Endometrium (tissue), 2 donors: ENCODE results near the gene SYMPK.
"Not testable (repeated sequence)": the region's sequence is repeated elsewhere in the genome, so short reads cannot be mapped to it uniquely, and the experiment has no call there.

ENCODE experiments used
- FAIRE-seq: peaks from 2 replicates; lab custom pipeline; 2012; peaks lifted over from hg19 to GRCh38; lab: Jason Lieb, UNC
- donor health status: control.
- donor health status: control.

The SYMPK gene

GRCh38 chr19:45804140-45804958, 58.6 kb downstream of the SYMPK start:
- no peak for FAIRE-seq

- FAIRE-seq = no peak
These were observed 61.3 kb downstream of the SYMPK start for GRCh38 chr19:45801603-45802175.

DNA sequence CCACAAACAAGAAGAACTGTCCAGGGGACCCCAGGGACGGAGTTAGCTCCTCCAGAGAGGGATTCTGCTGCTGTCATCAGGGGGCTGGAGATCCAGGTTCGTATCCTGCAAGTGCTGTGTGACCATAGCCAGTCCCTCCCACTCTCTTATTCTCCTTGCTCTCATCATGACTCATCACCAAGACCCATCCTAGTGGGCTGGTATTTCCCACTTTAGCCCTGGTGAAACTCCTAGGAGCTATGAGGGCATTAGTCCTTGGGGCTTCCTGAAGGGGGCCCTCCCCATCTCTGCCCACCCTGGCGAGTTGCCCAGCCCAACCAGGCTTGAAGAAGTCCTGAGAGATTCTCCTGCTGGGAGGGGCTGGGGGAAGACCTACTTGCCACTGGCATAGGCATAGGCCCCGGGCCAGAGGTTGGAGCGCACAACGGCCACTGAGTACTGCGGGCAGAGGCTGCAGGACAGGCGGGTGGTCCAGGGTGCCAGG, 62.8 kb downstream of the SYMPK start:
- no peak for FAIRE-seq

- FAIRE-seq = not testable (repeated sequence)
These were observed 63.4 kb downstream of the SYMPK start for GRCh38 chr19:45799541-45799940.

- no peak for FAIRE-seq
These were observed 63.9 kb downstream of the SYMPK start for GRCh38 chr19:45798995-45799517.

GRCh38 chr19:45794627-45795026, 68.3 kb downstream of the SYMPK start:
- no peak for FAIRE-seq

DNA sequence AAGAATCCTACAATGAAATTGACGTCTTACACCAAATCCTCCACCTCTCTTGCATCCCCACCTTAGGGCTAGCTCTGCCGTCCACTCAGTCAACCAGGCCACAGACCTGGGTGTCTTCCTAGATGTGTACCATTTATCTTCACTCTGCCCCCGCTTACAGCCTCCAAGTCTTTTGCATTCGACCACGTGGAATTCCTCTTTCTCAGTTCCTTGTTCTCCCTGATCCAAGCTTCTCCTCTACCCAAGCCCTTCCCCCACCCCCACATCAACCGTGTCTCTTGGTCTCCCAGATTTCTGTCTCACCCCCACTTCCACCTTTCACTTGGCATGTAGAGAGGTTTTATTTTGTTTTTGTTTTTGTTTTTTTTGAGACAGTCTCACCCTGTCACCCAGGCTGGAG, 69.1 kb downstream of the SYMPK start:
- FAIRE-seq = no peak

DNA sequence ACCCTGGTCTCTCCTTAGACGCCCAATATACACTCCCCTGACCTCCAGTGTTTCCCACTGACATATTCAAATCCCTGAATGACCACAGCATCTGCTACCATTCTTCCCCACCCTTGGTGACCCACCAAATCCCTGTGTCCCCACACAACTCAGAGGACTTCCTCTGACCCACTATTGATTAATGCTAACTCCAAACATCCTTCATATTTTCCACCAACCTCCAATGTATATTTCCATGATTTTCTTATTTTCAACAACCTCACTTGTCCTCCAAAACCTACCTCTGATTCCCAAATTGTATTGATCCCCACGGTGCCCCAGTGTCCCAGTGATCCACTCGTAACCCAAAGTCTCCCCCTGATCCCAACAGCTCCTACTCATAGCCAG, 69.8 kb downstream of the SYMPK start:
- FAIRE-seq = no peak

- FAIRE-seq = peak; percentile 93
These were observed 70.3 kb downstream of the SYMPK start, which contains the start of gene DMWD for GRCh38 chr19:45792470-45793177. Gene DMWD (minus strand): TSS chr19:45792845. CDS start chr19:45792756, 89 bp downstream.

DNA sequence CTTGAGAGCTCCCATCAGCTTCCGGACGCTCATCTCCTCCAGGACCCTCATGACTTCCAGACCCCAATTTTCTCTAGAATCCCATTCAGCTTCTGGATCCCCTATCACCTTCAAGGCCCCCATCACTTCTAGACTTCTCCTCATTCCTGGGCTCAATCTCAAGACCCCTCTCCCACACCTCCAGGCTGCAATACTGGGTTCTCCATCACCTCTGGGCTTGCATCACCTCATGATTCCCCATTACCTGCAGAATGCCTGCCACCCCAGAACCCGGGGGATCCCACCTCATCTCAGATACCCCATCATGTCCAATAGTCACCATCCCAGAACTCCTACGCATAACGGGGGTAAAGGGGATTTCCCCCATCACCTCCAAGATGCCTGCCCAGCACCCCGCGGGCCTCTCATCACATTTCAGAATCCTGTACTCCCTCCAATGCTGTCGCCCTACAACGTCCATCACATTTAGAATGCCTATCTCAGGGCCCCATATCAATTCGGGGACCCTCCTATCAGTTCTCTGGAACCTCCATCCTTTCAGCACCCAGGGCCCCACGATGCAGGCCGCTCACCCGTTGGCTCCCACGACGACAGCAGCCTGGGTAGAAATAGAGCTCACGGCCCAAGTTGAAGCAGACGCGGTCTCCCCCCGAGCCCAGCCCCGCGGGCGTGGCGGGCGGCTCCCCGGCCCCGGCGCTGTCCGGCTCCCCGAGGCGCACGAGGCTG, 71.0 kb downstream of the SYMPK start:
- no peak for FAIRE-seq

DNA sequence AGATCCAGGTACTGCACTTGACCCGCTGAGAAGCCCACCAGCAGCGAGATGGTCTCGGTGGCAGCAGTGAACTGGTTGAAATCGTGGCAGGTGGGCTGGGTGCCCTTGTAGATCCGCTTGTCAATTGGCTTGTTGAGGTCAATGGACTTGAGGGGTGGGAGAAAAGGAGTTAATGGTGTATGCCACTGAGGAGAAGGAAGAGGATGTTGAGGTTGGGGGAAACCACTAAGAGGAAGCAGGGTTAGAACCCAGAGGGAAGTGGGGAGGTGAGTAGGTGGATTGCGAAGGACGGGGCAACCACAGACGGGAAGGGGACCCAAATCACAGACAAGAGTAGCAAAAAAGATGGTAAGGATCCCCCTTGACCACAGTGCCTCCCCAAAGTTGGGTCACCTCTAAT, 72.0 kb downstream of the SYMPK start:
- no peak for FAIRE-seq

DNA sequence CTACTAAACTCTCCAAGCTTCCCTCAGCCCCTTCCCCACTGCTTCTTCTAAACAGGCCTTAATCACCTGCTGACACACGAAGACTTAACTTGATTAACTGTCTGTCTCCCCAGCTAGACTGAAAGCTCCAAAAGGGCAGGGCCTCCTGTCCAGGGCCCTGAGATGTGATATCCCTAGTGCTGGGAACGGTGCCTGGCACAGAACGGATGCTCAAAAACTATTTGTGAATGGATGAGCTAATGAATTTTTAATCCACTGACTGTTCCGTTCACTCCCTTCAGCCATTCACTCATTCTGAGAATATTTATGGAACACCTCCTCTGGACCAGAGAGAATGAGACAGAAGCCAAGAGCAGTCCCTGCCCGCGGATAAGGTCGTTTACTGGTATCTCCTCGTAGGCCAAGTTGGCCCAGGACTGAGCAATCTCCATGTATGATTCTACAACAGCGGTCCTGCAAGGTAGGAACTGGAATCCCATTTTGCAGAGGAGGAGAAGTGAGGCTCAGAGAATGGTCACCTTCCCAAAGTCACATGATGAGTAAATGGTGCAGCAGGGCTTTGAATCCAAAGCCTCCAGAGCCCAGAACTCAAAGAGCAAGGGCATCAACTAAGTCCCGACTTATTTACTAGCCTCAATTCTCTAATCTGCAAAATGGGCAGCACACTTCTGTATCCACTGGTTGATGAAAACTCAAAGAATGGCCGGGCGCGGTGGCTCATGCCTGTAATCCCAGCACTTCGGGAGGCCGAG, 73.7 kb downstream of the SYMPK start:
- no peak for FAIRE-seq

DNA sequence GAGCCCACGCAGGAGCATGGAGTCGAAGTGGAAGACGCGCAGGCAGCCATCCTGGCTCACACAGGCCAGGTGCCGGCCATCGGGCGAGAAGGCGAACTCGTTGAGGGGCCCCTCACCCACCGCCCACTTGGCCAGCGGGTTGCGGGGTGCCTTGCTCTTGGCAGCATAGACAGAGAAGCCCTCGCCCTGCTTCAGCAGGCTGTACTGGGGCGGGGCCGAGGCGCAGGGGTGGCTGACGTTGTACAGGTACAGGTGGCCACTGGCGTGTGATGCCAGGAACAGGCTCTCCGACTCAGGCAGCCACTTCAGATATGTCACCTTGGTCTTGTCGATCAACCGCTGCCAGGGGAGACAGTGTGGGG, 76.4 kb downstream of the SYMPK start:
- FAIRE-seq = no peak

GRCh38 chr19:45785781-45786532, 77.0 kb downstream of the SYMPK start:
- no peak for FAIRE-seq

DNA sequence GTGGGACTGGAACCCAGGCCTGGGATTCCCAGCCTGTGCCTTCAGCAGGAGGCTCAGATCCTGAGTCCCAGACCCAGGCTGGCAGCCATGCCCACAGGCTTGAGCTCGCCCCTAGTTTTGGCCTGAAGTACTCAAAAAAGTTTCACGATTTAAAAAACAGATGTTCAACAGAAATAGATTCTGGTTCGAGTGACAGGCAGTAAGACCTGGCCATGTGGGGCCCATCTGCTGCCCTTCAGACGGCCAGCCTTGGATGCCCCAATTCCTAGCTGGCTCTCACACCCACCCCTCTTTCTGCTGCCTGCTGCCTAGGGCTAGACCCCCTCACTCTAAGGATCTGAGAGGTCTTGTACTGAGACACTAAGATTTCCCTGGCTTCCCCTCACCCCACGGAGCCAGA, 77.8 kb downstream of the SYMPK start:
- FAIRE-seq = no peak

DNA sequence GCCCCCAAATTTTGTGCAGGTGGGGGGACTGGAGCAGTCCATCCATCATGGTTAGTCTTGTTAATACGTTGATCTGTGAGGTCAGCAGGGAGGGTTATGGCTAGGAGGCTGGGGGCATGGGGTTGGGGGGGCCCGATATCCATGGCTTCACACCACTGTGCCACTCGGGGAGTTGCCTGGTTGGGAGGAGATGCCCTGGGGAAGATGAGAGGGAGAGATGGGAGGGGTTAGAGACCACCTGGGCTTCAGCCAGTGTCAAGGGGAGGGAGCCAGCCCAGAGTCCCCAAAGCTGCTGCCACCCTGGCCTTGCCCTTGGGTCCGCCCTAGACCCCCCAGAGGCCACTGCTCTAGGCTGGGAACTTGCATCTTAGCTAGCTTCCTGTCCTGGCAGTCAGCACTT, 78.9 kb downstream of the SYMPK start:
- no peak for FAIRE-seq

GRCh38 chr19:45782820-45783785, 79.8 kb downstream of the SYMPK start:
- FAIRE-seq = no peak

DNA sequence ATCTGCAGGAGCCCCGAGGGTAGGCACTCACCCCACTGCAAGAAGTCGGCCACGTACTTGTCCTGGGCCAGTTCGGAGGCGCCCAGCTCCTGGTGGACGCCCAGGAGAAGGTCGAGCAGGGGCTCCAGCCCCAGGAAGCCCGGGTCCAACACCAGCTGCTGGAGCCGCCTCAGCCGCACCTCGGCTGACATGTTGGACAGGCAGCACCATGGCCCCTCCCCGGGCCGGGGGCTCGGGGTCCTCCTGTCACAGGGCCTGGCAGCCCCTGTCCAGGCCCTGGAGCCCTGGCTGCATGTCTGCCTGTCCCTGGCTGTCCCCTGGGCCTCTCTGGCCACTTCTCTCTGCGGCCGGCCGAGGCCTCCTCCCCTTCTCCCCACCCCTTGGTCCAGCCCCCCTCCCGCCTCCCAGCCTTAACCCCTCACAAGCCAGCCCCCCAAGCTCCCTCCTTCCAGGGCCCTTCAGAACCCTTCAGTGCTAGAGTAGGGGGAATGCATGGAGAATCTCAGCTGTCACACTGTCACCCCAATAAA, 80.7 kb downstream of the SYMPK start, which contains the start of gene DMPK:
Gene DMPK (minus strand): TSS at position 329 of the 530 bp plus-strand sequence. CDS start 138 bp downstream, at position 191.
- no peak for FAIRE-seq
